GM18907 (cell line): Measurements from ENCODE around the gene DYSF.

ENCODE experiments used
- ATAC-seq: cut with Tn5 transposase; IDR thresholded peaks from one replicate; pipeline ENCODE4 v1.9.1; 2021; ENCODE audit warnings: mild to moderate bottlenecking, moderate library complexity; ENCODE audit not compliant: unreplicated experiment

The DYSF gene

GRCh38 chr2:71547616-71548285, 94.4 kb downstream of the DYSF start:
- no peak for ATAC-seq

GRCh38 chr2:71548646-71549425, 95.5 kb downstream of the DYSF start:
- peak; percentile 50 for ATAC-seq

GRCh38 chr2:71550801-71551630, 97.7 kb downstream of the DYSF start:
- ATAC-seq = no peak

- ATAC-seq = no peak
Measured at GRCh38 chr2:71551631-71551915, 98.2 kb downstream of the DYSF start.

- no peak for ATAC-seq
Measured at GRCh38 chr2:71552356-71552755, 99.0 kb downstream of the DYSF start.

- no peak for ATAC-seq
Measured at GRCh38 chr2:71552861-71553301, 99.5 kb downstream of the DYSF start.

- no peak for ATAC-seq
Measured at GRCh38 chr2:71554028-71554705, 100.8 kb downstream of the DYSF start.

- ATAC-seq = no peak
Measured at GRCh38 chr2:71554706-71555056, 101.3 kb downstream of the DYSF start.

- no peak for ATAC-seq
Measured at GRCh38 chr2:71555798-71556454, 102.6 kb downstream of the DYSF start.

- no peak for ATAC-seq
Measured at GRCh38 chr2:71556692-71557250, 103.4 kb downstream of the DYSF start.

GRCh38 chr2:71557321-71557720, 104.0 kb downstream of the DYSF start:
- no peak for ATAC-seq

GRCh38 chr2:71558300-71559051, 105.1 kb downstream of the DYSF start:
- ATAC-seq = no peak

- no peak for ATAC-seq
Measured at GRCh38 chr2:71559080-71559827, 105.9 kb downstream of the DYSF start.

GRCh38 chr2:71559828-71560637, 106.7 kb downstream of the DYSF start:
- ATAC-seq = no peak

- ATAC-seq = no peak
Measured at GRCh38 chr2:71560638-71561011, 107.3 kb downstream of the DYSF start.

GRCh38 chr2:71561441-71562267, 108.3 kb downstream of the DYSF start:
- ATAC-seq = no peak

GRCh38 chr2:71562518-71562917, 109.2 kb downstream of the DYSF start:
- no peak for ATAC-seq
